ENCODE measurements around the gene TCTN2.

The TCTN2 gene

DNA sequence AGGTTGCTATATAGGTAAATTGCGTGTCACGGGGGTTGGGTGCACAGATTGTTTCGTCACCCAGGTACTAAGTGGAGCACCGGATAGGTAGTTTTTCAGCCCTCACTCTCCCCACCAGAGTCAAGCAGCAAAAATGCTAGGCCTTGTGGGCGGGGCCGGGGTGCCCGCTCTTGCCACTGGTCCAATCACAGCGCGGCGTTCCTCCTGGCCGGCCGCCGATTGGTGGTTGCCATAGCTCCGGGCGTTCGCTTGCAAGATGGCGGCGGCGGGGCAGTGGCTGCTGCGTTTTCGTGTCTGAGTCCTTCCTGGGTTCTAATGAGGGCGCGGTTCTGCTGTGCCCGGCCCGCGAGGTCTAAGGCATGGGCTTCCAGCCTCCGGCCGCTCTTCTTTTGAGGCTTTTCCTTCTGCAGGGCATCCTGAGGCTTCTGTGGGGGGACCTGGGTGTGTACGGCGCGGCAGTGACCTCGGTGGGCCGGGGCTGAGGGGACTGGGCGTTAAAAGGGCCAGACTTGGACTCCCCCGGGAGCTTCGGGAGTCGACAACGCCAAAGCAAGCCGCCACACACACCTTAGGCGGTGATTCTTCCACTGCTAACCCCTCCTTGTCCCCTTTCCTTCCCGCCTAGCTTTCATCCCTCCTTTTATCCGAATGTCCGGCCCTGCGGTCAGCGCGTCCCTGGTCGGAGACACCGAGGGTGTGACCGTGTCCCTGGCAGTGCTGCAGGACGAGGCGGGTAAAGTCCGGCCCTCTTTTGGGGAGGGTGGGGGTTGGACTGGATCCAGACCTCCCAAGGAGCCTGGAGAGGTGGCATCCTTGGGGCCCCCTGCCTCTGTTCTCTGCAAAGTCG is at the start of gene TCTN2:
Gene TCTN2 (plus strand): TSS at position 232 of the 847 bp plus-strand sequence. CDS start 128 bp downstream, at position 360.
- DNase-seq (ENCODE audit: low read depth in 2 of 2): peak; percentile 88 to 95

DNA sequence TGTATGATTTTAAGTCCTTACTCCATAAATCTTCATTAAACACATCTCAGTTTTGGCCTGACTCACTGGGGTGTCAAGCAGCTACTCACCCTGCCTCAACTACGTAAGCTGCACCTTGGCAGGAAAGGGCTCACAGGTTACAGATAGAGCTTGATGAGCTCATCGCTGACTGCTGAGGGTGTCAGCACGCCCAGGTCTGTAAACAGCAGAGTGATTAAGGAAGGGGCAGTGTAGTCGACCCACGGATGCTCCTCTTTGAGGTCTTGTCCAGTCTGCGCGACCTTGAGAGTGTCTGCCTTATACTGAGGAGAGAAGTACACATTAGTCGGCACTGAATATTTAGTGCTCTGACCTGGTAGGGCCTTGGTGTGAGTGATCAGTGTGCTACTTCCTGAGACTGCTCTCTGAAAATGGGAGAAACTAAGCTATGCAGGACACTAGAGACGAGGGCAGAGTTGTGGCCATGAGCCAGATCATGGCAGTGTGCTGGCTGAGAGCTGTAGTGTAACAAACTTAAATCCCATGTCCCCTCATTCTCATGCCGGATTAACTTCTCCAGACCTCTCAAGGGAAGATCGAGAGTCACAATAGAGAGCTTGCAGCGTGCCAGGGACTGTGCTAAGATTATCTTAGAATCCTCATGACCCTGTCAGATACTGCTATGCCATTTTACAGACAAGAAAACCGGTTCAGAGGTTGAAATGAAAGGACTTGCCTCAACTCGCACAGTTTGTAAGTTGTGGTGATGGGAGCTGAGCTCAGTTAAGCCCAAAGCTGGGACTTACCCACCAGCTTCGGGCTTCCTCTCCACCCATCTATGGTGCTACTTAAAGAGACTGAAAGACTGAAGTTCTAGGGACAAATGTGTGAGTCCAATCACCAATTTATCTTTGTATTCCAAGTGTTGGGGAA is 49.0 kb upstream of the TCTN2 start:
- no peak for DNase-seq (ENCODE audit: low read depth in 2 of 2)

DNA sequence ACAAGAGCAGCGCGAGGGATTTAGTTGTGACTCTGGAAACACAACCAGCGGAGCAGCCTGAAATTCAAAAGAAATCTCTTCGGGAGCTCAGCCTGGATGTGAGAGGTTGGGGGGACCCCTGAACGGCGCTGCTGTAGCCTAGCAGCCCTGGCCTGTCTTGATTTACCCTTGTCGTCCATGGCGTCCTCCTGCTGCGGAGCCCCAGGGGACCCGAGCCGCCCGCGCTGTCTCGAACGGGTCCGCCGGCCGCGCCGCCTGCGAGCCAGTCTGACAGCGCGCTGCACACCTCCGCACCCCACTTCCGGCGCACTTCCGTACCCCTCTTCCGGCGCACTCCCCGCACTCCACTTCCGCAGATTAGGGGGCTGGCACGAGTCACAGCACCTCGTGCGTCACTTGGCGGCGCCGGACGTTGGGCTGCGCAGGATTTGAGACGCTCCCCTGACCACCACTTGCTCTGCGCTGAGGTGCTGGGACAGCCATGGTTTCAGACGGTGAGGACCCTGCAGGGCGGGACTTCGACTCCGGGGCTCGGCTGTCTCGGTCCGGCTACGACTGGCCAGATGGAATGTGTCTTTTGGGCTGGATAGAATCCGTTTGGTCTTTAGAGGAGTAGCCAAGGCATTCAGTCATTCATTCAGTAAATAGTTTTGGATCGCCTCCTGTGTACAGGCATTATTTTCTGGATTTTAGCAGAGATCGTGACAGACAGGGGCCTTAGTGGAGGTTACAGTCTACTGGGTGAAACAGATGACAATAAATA is 37.4 kb upstream of the TCTN2 start, which contains the start of the genes EIF2B1 and GTF2H3:
Gene EIF2B1 (minus strand): TSS at position 308 of the 763 bp plus-strand sequence. CDS start 129 bp downstream, at position 179.
Gene GTF2H3 (plus strand): TSS at position 451 of the 763 bp plus-strand sequence. CDS start 31 bp downstream, at position 482.
- peak; percentile 95 to 96 for DNase-seq (ENCODE audit: low read depth in 2 of 2)

DNA sequence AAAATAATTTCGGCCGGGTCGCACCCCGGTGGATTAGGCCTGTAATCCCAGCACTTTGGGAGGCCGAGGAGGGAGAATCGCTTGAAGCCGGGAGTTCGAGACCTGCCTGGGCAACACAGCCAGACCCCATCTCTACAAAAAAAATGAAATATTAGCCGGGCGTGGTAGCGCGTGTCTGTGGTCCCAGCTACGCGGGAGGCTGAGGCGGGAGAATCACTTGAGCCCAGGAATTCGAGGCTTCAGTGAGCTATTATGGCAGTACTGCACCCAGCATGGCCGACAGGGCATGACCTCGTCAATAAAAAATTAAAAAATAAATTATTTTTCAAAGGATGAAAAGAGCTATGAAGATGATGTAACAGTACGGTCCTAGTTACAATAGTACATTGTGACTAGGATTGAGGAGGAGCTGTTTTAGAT is 36.8 kb upstream of the TCTN2 start:
- no peak for DNase-seq (ENCODE audit: low read depth in 2 of 2)

DNA sequence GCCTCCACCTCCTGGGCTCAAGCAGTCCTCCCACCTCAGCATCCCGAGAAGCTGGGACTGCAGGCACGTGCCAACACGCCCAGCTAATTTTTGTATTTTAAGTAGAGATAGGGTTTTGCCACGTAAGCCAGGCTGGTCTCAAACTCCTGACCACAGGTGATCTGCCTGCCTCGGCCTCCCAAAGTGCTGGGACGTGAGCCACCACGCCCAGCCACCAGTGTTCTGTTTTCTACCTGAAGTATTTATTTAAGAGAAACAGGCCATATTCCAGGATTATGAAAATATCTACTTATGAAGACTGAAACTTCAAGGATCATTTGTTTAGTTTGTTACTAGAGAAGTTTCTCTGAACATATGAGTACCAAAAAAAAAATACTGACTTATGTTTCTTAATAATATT is 27.0 kb upstream of the TCTN2 start:
- DNase-seq (ENCODE audit: low read depth in 2 of 2): no peak

DNA sequence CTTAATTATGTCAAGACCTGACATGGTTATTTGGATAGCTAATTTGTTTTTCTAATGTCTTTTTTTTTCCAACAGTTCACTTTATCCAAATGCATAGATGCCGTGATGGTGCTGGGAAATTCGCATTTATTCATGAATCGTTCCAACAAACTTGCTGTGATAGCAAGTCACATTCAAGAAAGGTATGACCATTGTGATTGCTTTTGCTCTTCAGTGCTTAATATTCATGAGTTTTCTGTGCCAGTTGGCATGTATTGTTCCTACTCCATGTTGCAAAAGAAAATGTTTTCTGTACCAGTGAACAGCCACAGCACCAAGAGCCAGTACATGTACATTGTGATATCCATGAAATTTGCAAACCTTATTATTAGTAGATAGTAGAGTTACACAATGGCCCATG is 25.5 kb upstream of the TCTN2 start:
- DNase-seq (ENCODE audit: low read depth in 2 of 2): no peak

DNA sequence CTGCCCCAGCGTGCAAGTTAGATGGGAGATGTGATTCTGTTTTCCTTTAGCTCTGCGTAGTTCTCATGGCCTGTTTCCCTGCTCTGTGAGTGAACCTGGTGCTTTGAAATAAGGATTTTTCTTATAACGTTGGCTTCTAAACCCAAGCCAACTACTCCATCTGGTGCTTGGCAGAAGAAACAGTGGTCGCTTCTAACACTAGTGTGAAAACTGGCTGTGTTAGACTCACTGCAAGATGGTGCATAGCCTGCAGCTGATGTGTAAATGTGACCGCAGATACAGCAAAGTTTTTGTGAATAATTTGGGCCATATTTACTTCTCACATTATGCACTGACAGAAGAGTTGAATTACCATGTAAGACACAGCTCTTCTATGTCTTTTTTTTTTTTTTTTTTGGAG is 25.0 kb upstream of the TCTN2 start:
- no peak for DNase-seq (ENCODE audit: low read depth in 2 of 2)

DNA sequence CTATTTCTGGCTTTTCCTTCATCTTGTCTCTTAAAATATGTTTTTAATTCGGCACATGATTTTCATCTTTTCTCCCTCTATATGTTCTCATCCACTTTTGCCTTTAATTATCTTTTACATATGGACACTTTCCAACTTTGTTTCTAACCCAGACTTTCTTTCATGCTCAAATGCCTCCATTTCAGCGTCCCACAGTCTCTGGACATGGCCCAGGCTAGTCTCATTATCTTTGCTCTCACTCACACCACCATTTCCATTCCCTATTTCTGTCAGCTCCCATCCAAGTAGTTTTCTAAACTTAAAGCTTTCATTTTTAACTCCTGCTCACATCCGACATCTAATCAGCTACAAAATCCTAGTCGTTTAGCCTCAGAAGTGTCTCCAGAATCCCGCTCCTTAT is 22.5 kb upstream of the TCTN2 start:
- no peak for DNase-seq (ENCODE audit: low read depth in 2 of 2)

DNA sequence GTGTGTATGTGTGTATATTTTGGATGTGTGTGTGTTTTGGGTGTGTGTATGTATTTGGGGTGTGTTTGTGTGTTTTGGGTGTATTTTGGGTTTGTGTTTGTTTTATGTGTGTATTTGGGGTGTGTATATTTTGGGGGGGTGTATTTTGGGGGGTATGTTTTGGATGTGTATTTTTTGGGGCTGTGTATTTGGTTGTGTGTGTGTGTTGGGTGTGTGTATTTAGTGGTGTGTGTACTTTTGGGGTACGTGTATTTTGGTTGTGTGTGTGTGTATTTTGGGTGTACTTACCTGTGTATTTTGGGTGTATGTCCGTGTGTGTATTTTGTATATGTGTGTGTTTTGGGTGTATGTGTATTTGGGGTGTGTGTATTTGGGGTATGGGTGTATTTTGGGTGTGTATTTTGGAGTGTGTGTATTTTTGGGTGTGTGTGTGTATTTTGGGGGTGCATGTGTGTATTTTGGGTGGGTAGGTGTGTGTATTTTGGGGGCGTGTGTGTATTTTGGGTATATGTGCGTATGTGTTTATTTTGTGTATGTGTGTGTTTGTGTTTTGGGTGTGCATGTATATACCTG is 16.7 kb upstream of the TCTN2 start:
- DNase-seq (ENCODE audit: low read depth in 2 of 2): no peak

DNA sequence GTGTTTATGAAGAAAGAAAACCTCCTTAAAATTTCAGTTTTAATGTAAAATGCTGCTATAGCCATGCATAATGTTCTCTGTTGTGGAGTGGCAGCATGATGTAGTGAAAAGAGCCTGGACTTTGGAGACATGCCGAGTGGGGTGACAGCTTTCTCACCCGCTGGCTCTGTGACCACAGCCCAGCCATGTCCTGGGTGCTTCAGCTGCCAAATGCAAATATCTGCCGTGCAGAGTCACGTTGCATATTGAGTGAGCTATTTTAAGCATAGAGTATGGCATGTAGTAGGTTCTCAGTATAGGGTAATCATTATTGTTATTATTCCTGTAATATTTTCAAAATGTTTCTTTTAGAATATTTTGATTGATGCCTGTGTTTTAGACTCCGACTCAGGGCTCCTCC is 15.5 kb upstream of the TCTN2 start:
- DNase-seq (ENCODE audit: low read depth in 2 of 2): no peak

DNA sequence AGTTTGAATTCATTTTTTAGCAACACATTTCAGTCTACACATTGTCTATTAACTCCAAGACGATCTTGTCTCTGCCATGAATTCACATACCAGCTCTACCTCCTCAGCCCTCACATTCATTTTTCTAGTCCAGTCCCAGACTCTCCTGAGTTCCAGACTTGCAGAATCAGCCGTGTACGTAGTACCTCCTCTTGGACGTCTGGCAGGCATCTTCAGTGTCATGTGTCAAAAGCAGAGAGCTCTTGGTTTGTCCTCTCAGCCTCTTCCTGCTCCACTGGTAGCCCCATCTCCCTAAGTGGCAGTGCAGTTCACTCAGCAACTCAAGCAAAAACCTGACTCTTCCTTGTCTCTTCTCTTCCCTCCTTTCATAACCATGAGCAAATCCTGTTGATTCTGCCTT is 14.5 kb upstream of the TCTN2 start:
- DNase-seq (ENCODE audit: low read depth in 2 of 2): no peak

DNA sequence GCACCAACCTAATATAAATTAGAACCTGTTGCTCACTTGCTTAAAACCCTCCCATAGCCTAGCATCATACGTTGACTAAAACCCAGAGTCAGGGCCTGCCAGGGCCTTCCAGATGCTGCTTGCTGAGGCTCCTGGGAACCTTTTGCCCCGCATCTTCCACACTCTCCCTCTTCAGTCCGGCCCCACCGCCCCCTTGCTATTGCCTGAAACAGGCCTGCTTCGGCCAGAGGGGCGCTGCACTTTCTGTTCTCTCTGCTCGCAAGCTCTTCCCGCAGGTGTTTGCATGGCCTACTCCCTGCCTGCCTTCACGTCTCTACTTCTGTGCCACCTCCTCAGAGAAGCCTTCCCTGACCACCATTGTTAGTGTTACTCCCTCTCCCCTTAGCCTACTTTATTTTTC is 13.7 kb upstream of the TCTN2 start:
- DNase-seq (ENCODE audit: low read depth in 2 of 2): no peak

DNA sequence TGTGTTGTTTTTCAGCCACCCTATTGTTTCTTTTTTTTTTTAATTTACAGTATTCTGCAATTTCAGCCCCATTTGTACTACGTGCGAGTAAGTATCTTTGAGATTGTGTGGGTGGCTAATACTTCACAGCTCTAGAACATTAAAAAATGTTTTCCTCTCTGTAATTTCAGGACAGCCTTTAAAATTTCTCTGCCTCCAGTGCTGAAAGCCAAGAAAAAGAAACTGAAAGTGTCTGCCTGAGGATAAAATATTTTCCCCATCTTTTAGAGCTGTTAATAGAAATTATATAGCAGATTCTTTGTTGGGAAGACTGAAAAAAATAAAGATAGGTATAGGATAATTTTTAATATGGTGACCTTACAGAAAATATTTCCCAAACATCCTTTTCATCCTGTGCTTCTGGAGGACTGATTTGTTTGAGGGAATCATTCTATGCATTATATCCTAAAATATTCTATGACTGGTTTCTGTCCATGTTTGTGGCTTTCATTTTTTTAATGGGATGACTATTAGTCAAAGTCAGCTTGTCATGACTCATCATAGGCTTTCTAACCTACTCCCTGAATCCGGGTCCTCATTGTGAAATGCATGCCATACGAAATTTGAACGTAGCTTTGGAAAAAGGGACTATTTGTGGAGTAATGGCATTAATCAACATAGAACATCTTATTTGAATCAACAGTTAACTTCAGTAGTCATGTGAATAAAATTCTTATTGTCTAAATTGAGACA is 10.8 kb upstream of the TCTN2 start:
- DNase-seq (ENCODE audit: low read depth in 2 of 2): no peak

DNA sequence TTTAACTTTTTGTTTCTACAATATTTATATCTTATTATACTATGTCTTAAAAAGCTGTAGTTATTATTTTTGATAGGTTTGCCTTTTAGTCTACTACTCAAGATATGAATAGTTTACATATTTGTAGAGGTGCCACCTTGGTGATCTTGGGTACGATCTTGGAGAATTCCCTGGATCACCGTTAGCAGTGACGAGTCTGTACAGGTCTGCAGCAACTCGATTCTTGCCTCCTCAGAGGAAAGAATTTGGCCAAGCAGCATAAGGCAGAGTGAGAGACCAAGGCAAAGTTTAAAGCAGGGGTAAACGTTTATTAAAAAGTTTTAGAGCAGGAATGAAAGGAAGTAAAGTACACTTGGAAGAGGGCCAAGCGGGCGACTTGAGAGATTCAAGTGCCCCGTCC is 3.1 kb upstream of the TCTN2 start:
- no peak for DNase-seq (ENCODE audit: low read depth in 2 of 2)

DNA sequence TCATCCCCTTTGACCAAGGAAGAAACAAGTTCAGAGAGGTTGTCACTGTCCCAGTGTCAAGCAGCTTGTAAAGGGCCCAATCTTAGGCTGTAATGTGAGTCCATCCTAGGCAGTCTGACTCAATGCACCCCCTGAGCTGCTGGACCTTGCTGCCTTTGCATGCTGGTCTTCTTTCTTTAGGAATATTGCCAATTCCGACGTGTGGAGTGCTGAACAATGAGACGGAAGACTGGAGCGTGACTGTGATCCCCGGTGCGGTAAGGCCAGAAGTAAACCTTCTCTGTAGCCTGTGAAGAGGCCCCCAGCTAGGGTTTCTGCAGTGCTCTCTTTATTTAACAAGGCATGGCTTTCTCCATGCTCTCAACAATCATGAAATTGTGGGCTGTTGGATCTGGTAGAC is 963 bp downstream of the TCTN2 start:
- no peak for DNase-seq (ENCODE audit: low read depth in 2 of 2)

DNA sequence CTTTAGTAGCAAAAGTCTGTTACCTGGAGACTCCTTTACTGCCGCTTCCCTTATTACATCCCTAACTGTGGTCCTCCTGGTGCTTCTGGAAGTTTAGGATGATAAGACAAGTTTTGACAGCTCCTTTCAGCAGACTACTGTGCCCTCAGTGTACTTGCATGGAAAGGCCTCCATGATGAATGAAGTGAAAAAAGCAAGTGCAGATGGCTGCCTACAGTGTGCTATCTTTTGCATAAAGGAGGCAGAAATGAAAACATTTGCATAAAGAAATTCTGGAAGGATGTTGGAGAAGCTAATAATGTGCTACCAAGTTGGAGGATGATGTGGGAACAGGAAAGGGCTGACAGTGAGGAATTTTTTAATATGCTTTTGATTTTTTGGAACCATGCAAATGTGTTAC is 4.5 kb downstream of the TCTN2 start:
- DNase-seq (ENCODE audit: low read depth in 2 of 2): no peak

DNA sequence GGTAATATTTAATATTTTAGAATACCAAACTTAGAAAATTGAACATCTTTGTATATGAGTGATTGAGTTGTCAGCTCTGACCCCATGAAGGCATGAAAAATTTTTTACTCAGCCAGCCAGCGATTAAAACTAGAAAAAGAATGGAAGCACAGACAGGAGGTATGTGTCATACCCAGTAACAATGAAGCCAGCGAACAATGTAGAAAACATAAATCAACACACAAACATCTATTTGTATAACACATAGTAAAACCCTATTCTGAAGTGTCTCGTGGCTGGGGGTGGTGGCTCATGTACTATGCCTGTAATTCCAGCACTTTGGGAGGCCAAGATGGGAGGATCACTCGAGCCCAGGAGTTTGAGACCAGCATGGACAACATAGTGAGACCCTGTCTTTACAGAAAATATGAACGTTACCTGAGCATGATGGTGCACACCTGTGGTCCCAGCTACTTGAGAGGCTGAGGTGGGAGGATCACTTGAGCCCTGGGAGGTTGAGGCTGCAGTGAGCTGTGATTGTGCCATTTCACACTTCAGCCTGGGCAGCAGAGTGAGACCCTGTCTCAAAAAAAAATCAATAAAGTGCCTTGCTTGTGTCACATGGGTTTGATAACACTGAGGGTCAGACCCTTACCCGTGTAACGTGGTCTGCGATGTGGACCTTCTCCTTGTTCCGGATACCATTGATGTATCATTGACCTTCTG is 5.9 kb downstream of the TCTN2 start:
- no peak for DNase-seq (ENCODE audit: low read depth in 2 of 2)

DNA sequence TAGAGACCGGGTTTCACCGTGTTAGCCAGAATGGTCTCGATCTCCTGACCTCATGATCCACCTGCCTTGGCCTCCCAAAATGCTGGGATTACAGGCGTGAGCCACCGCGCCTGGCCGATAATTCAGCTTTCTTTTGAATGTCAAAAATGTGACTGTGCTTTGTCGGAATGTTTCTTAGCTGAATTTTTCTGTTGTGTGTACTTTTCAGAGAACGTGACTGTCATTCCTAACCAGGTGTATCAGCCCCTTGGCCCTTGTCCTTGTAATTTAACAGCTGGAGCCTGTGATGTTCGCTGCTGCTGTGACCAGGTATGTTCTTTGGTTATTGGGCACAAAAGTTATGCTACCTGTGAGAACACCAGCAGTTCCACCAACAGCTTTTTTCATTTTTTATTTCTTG is 8.1 kb downstream of the TCTN2 start:
- no peak for DNase-seq (ENCODE audit: low read depth in 2 of 2)

DNA sequence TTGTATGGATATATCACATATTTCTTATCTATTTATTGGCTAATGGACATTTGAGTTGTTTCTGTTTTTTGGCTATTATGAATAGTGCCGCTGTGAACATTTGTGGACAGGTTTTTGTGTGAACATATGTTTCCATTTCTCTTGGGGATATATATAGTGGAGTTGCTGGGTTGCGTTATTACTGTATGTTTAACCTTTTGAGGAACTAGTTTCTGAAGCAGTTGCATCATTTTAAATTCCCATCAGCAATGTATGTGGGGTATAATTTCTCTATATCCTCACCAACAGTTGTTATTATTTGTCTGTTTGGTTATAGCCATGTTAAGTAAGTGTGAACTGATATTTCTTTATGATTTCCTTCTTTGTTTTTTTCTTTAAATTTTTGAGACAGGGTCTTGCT is 10.7 kb downstream of the TCTN2 start:
- DNase-seq (ENCODE audit: low read depth in 2 of 2): no peak

DNA sequence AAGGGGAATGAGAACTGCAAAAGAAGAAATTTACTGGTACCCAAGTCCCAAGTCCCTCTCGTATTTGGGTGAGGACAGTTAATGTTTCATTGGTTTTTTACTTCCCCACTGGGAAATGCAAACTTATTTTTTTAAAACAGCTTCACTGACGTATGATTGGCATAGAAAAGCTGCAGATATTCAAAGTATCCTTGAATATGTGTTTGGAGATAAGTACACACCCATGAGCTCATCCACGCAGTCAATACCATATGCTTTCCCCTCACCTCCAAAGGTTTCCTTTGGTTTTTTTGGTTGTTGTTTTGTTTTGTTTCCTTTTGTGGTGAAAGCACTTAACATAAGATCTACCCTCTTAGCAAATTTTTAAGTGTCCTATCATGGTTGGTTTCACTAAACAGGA is 13.1 kb downstream of the TCTN2 start:
- DNase-seq (ENCODE audit: low read depth in 2 of 2): no peak
